Neural cell (in vitro differentiated cells): ENCODE measurements around the gene VCP. TPM values are rescaled to one million over a fixed set of nuclear protein-coding genes. Genes with fewer than 3 reads are reported as not detected.

Experiments
- H2AFZ ChIP-seq: fragments of 200-600, 300-800 bp; sonication (generic), shearing (Covaris generic); 2 replicates; pipeline ENCODE4 v1.6.0; 2014; ENCODE audit warnings: low read depth, mild to moderate bottlenecking, antibody characterized with exemption, low read length, moderate library complexity
- H3F3A ChIP-seq: fragments of 200-600 bp; shearing (Covaris generic); 2 replicates; pipeline ENCODE4 v1.6.1; 2016; ENCODE audit warnings: mild to moderate bottlenecking, moderate library complexity, mixed read lengths, antibody characterized with exemption, low read length; ENCODE audit not compliant: insufficient read depth, poor library complexity, severe bottlenecking
- H3K27ac ChIP-seq: fragments of 200-600, 300-800 bp; sonication (generic), shearing (Covaris generic); 2 replicates; pipeline ENCODE4 v1.5.1; 2014; ENCODE audit warnings: mild to moderate bottlenecking, low read length, moderate library complexity
- H3K27me3 ChIP-seq: fragments of 300-800, 200-600 bp; sonication (generic), shearing (Covaris generic); 2 replicates; pipeline ENCODE4 v1.6.0; 2014; ENCODE audit warnings: mild to moderate bottlenecking, low read depth, low read length, moderate library complexity; ENCODE audit not compliant: insufficient read depth
- H3K36me3 ChIP-seq: fragments of 300-800, 200-600 bp; sonication (generic), shearing (Covaris generic); 2 replicates; pipeline ENCODE4 v1.5.1; 2014; ENCODE audit warnings: mild to moderate bottlenecking, antibody characterized with exemption, low read length, moderate library complexity; ENCODE audit not compliant: insufficient read depth
- H3K4me2 ChIP-seq: fragments of 300-800, 200-600 bp; sonication (generic), shearing (Covaris generic); 2 replicates; pipeline ENCODE4 v1.6.0; 2014; ENCODE audit warnings: mild to moderate bottlenecking, low read length
- H3K4me3 ChIP-seq: fragments of 300-800, 200-600 bp; sonication (generic), shearing (Covaris generic); 2 replicates; pipeline ENCODE4 v1.5.1; 2014; ENCODE audit warnings: mild to moderate bottlenecking, low read length, moderate library complexity
- H3K79me2 ChIP-seq: fragments of 200-600 bp; shearing (Covaris generic); replicated peaks from 2 replicates; pipeline ENCODE4 v1.6.0; 2014; ENCODE audit warnings: mild to moderate bottlenecking, low read length, moderate library complexity; ENCODE audit not compliant: insufficient read depth
- H3K9ac ChIP-seq: fragments of 300-800, 200-600 bp; sonication (generic), shearing (Covaris generic); 2 replicates; pipeline ENCODE4 v1.6.1; 2016; ENCODE audit warnings: mild to moderate bottlenecking, low read length, mixed read lengths
- H3K9me2 ChIP-seq: fragments of 200-600 bp; shearing (Covaris generic); 2 replicates; pipeline ENCODE4 v1.6.1; 2016; ENCODE audit warnings: mild to moderate bottlenecking, low read length, mixed read lengths; ENCODE audit not compliant: insufficient read depth
- H3K9me3 ChIP-seq: fragments of 200-600, 300-800 bp; sonication (generic), shearing (Covaris generic); 2 replicates; pipeline ENCODE4 v1.6.1; 2016; ENCODE audit warnings: mild to moderate bottlenecking, mixed run types, low read length, moderate library complexity, mixed read lengths
- H4K20me1 ChIP-seq: fragments of 200-600 bp; shearing (Covaris generic); 2 replicates; pipeline ENCODE4 v1.6.1; 2016; ENCODE audit warnings: mild to moderate bottlenecking, mixed run types; ENCODE audit not compliant: insufficient read depth
- EP300 ChIP-seq: fragments of 450-650 bp; conservative IDR thresholded peaks from 2 replicates; pipeline ENCODE4 v1.6.1; 2014; ENCODE audit warnings: antibody characterized with exemption, mild to moderate bottlenecking, moderate library complexity; ENCODE audit not compliant: poor library complexity, severe bottlenecking
- EZH2 ChIP-seq: fragments of 200-600, 300-800 bp; shearing (Covaris generic), sonication (generic); IDR thresholded peaks from 2 replicates; pipeline ENCODE4 v1.6.1; 2014; ENCODE audit warnings: antibody characterized with exemption, low read length, borderline replicate concordance, mild to moderate bottlenecking; ENCODE audit not compliant: insufficient read depth, poor library complexity, severe bottlenecking
- MXI1 ChIP-seq: fragments of 450-650 bp; conservative IDR thresholded peaks from 2 replicates; pipeline ENCODE4 v1.6.1; 2014; ENCODE audit warnings: antibody characterized with exemption, mild to moderate bottlenecking; ENCODE audit not compliant: poor library complexity, severe bottlenecking
- POLR2AphosphoS5 ChIP-seq: IDR thresholded peaks from 2 replicates; pipeline ENCODE4 v1.6.1; 2012
- RAD21 ChIP-seq: fragments of 450-650 bp; conservative IDR thresholded peaks from 2 replicates; pipeline ENCODE4 v1.6.1; 2014; ENCODE audit warnings: antibody characterized with exemption, mild to moderate bottlenecking, moderate library complexity
- SMC3 ChIP-seq: fragments of 450-650 bp; conservative IDR thresholded peaks from 2 replicates; pipeline ENCODE4 v1.6.1; 2014; ENCODE audit warnings: antibody characterized with exemption, mild to moderate bottlenecking, moderate library complexity; ENCODE audit not compliant: poor library complexity
- TAF1 ChIP-seq: IDR thresholded peaks from 2 replicates; pipeline ENCODE4 v1.6.1; 2012; ENCODE audit warnings: low read depth
- polyA plus RNA-seq: library from polyadenylated mRNA; depleted of rRNA; stranded (reverse); fragments of >200 nt; gene quantifications from 2 replicates; pipeline ENCODE4 v1.2.3, GENCODE V29; 2014
- TF ChIP-seq, protein P1 (sequence below): fragments of 450-650 bp; IDR thresholded peaks from 2 replicates; pipeline ENCODE4 v1.5.1; 2014; ENCODE audit warnings: antibody characterized with exemption, mild to moderate bottlenecking, moderate library complexity; ENCODE audit not compliant: poor library complexity, severe bottlenecking
- TF ChIP-seq, protein P2 (sequence below): IDR thresholded peaks from 2 replicates; pipeline ENCODE4 v1.6.1; 2012; ENCODE audit warnings: borderline replicate concordance

The VCP gene
- polyA plus RNA-seq, 1 donor from 2014 or later, result 139 TPM

DNA sequence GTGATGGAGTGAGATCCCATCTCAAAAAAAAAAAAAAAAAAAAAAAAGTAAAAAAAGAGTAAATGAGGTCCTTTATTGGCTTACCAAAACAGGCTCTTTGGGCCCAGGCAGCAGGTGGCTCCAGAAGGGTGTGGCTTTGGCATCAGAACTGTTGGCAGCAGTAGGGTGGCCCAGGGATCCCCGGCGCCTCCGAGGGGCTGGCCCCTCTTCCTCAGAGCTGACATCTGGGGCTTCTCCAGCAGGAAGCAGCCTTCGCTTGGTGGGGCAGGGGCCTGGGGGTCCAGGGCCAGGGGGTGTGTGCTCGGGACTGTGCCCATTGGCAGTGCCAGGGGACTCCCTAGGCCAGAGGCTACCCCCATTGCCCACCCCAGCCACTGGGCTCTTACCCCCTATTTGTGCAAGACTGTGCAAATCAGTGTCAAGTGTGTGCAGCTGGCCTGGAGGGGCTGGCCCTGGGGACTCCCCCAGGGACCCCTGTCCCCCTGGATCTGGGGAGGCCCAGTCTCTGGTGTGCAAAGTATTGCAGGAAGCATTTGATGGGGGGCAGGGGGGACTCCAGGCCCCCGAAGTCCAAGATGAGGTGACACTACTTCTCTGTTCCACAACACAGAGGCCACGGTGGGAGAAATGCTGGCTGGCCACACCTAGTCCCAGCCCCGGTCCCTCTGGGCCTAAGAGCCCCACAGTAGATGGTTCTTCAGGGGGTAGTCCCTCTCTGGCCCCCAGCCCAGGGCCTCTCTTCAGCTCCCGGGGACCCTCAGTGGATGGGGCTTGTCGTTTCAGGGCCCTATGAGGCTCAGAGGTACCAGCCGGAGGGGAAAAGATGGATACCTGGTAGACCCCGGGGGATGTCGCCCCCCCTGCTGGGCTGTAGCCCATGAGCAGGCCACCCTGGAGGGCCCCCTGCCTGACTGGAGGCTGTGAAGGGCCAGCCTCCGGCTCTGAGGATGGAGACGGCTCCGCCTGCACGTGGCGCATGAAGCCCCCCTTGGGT lies 35.2 kb upstream of the VCP start:
- no peak for TF ChIP-seq EP300
- no peak for TF ChIP-seq EZH2
- TF ChIP-seq RAD21, result no peak
- TF ChIP-seq MXI1, result no peak
- Histone ChIP-seq H3K9me2 (no peaks in the 10 kb centered on the region), H2AFZ (no peak overlapping the region), H3K79me2 (peaks cover 40% of the 10 kb centered on the region), H3K9me3 (no peaks in the 10 kb centered on the region), H3K36me3 (no peaks in the 10 kb centered on the region), H3K27me3 (no peaks in the 10 kb centered on the region), H4K20me1 (no peaks in the 10 kb centered on the region), H3K4me2 (no peak overlapping the region), H3K27ac (no peak overlapping the region), H3K4me3 (no peak overlapping the region), H3K9ac (no peak overlapping the region), H3F3A (peaks cover 7% of the 10 kb centered on the region)

DNA sequence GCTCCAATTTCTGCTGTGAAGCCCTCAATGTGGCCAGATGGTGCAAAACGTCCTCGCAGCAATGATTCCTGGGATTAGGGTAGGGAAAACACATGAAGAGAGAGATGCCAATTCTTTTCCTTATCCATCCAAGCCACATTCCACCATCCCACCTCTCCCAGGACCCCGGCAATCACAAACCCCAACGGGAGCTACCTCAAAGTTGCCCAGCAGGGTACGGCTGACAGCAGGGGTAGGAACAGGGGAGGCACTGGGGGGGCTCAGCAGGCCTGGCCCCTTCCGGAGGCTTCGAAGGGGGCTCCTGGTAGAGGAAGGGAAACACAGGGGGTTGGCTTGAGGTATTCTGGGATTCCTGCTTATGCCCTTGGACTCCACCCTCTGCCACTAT lies 33.9 kb upstream of the VCP start:
- peaks cover 40% of the 10 kb centered on the region for H3K79me2 ChIP-seq
- no peaks in the 10 kb centered on the region for H3K27me3 ChIP-seq
- no peak overlapping the region for H3K27ac ChIP-seq
- peaks cover 7% of the 10 kb centered on the region for H3F3A ChIP-seq
- no peaks in the 10 kb centered on the region for H4K20me1 ChIP-seq
- no peak overlapping the region for H3K4me3 ChIP-seq
- no peak for TF ChIP-seq SMC3
- no peak for TF ChIP-seq EP300
- TF ChIP-seq POLR2AphosphoS5, result no peak
- TF ChIP-seq, protein P1, sequence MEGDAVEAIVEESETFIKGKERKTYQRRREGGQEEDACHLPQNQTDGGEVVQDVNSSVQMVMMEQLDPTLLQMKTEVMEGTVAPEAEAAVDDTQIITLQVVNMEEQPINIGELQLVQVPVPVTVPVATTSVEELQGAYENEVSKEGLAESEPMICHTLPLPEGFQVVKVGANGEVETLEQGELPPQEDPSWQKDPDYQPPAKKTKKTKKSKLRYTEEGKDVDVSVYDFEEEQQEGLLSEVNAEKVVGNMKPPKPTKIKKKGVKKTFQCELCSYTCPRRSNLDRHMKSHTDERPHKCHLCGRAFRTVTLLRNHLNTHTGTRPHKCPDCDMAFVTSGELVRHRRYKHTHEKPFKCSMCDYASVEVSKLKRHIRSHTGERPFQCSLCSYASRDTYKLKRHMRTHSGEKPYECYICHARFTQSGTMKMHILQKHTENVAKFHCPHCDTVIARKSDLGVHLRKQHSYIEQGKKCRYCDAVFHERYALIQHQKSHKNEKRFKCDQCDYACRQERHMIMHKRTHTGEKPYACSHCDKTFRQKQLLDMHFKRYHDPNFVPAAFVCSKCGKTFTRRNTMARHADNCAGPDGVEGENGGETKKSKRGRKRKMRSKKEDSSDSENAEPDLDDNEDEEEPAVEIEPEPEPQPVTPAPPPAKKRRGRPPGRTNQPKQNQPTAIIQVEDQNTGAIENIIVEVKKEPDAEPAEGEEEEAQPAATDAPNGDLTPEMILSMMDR, result no peak
- no peak for TF ChIP-seq EZH2
- TF ChIP-seq TAF1, result no peak
- TF ChIP-seq MXI1, result no peak
- TF ChIP-seq, protein P2, sequence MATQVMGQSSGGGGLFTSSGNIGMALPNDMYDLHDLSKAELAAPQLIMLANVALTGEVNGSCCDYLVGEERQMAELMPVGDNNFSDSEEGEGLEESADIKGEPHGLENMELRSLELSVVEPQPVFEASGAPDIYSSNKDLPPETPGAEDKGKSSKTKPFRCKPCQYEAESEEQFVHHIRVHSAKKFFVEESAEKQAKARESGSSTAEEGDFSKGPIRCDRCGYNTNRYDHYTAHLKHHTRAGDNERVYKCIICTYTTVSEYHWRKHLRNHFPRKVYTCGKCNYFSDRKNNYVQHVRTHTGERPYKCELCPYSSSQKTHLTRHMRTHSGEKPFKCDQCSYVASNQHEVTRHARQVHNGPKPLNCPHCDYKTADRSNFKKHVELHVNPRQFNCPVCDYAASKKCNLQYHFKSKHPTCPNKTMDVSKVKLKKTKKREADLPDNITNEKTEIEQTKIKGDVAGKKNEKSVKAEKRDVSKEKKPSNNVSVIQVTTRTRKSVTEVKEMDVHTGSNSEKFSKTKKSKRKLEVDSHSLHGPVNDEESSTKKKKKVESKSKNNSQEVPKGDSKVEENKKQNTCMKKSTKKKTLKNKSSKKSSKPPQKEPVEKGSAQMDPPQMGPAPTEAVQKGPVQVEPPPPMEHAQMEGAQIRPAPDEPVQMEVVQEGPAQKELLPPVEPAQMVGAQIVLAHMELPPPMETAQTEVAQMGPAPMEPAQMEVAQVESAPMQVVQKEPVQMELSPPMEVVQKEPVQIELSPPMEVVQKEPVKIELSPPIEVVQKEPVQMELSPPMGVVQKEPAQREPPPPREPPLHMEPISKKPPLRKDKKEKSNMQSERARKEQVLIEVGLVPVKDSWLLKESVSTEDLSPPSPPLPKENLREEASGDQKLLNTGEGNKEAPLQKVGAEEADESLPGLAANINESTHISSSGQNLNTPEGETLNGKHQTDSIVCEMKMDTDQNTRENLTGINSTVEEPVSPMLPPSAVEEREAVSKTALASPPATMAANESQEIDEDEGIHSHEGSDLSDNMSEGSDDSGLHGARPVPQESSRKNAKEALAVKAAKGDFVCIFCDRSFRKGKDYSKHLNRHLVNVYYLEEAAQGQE, result no peak
- TF ChIP-seq RAD21, result no peak
- H3K9ac ChIP-seq, result no peak overlapping the region
- no peak overlapping the region for H2AFZ ChIP-seq
- H3K36me3 ChIP-seq, result no peaks in the 10 kb centered on the region
- H3K4me2 ChIP-seq, result no peak overlapping the region
- no peaks in the 10 kb centered on the region for H3K9me3 ChIP-seq
- no peaks in the 10 kb centered on the region for H3K9me2 ChIP-seq
